BLaER1 (cell line): ENCODE results near the gene ZNF415.

Source experiments
- H3K27ac ChIP-seq: shearing (Covaris generic); formaldehyde crosslinking; 2 replicates; pipeline ENCODE4 v1.8.1; 2022
- H3K27me3 ChIP-seq: shearing (Covaris generic); formaldehyde crosslinking; 2 replicates; pipeline ENCODE4 v1.8.1; 2022
- H3K36me3 ChIP-seq: shearing (Covaris generic); formaldehyde crosslinking; 2 replicates; pipeline ENCODE4 v1.8.1; 2022
- H3K4me1 ChIP-seq: shearing (Covaris generic); formaldehyde crosslinking; 2 replicates; pipeline ENCODE4 v1.8.1; 2022
- H3K4me2 ChIP-seq: shearing (Covaris generic); formaldehyde crosslinking; 2 replicates; pipeline ENCODE4 v1.8.1; 2022
- H3K4me3 ChIP-seq: shearing (Covaris generic); formaldehyde crosslinking; 2 replicates; pipeline ENCODE4 v1.8.1; 2022
- H3K9ac ChIP-seq: shearing (Covaris generic); formaldehyde crosslinking; 2 replicates; pipeline ENCODE4 v1.8.1; 2022
- H3K9me3 ChIP-seq: shearing (Covaris generic); formaldehyde crosslinking; 2 replicates; pipeline ENCODE4 v1.8.1; 2022
- H4K20me1 ChIP-seq: shearing (Covaris generic); formaldehyde crosslinking; 2 replicates; pipeline ENCODE4 v1.8.1; 2022
- Cebpa-rat ChIP-seq: shearing (Covaris generic); IDR thresholded peaks from 2 replicates; pipeline ENCODE4 v1.8.1; 2022

The ZNF415 gene

GRCh38 chr19:53132141-53132991 is at the start of gene ZNF415:
Gene ZNF415, minus strand, starts transcription at chr19:53132910. Its CDS starts 10,234 bp downstream, at chr19:53122676.
- peak within 1 kb of the TSS; percentile 74 for H3K4me3 ChIP-seq
- peaks cover 22% of the 10 kb centered on the region for H3K9me3 ChIP-seq
- H4K20me1 ChIP-seq, result no peaks in the 10 kb centered on the region
- no peaks in the 10 kb centered on the region for H3K27me3 ChIP-seq
- peak within 1 kb of the TSS; percentile 75 for H3K9ac ChIP-seq
- peak within 1 kb of the TSS; percentile 72 for H3K27ac ChIP-seq
- TF ChIP-seq Cebpa-rat, result no peak
- H3K4me1 ChIP-seq, result peaks cover 8% of the 10 kb centered on the region; the same call in 1 of the 2 replicates
- 0 out of 2 replicates have a peak, but pooled peaks cover 11% of the 10 kb centered on the region for H3K36me3 ChIP-seq
- H3K4me2 ChIP-seq, result peak within 1 kb of the TSS; percentile 79

DNA sequence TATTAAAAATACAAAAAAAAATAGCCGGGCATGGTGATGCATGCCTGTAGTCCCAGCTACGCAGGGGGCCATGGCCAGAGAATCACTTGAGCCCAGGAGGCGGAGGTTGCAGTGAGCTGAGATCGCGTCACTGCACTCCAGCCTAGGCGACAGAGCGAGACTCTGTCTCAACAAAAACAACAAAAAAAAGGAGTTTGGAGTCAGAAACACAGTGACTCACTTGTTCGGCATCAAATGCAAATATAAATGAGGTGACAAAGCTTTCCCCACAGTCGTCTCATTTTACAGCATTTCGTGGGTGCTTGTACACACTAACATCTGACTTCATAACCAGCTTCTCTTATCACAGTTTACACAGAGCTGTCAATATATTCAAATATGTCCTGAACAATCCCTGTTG is 49.5 kb upstream of the ZNF415 start:
- peaks cover 21% of the 10 kb centered on the region; the same call in 1 of the 2 replicates for H3K9me3 ChIP-seq
- H3K4me2 ChIP-seq, result no peak overlapping the region
- H3K4me1 ChIP-seq, result no peaks in the 10 kb centered on the region
- no peaks in the 10 kb centered on the region for H4K20me1 ChIP-seq
- no peak overlapping the region for H3K4me3 ChIP-seq
- no peak overlapping the region for H3K27ac ChIP-seq
- H3K9ac ChIP-seq, result no peak overlapping the region
- H3K36me3 ChIP-seq, result peaks cover 57% of the 10 kb centered on the region
- H3K27me3 ChIP-seq, result no peaks in the 10 kb centered on the region
- no peak for TF ChIP-seq Cebpa-rat

- no peak overlapping the region for H3K27ac ChIP-seq
- no peak for TF ChIP-seq Cebpa-rat
- peaks cover 66% of the 10 kb centered on the region for H3K36me3 ChIP-seq
- H3K27me3 ChIP-seq, result no peaks in the 10 kb centered on the region
- no peak overlapping the region for H3K4me2 ChIP-seq
- no peaks in the 10 kb centered on the region for H3K4me1 ChIP-seq
- peaks cover 61% of the 10 kb centered on the region for H3K9me3 ChIP-seq
- no peaks in the 10 kb centered on the region for H4K20me1 ChIP-seq
- no peak overlapping the region for H3K9ac ChIP-seq
- no peak overlapping the region for H3K4me3 ChIP-seq
Measured at GRCh38 chr19:53177986-53178385, 45.3 kb upstream of the ZNF415 start.

- peaks cover 79% of the 10 kb centered on the region for H3K9me3 ChIP-seq
Measured at GRCh38 chr19:53172889-53173288, 40.2 kb upstream of the ZNF415 start.

GRCh38 chr19:53165691-53166091 is 33.0 kb upstream of the ZNF415 start:
- Histone ChIP-seq H3K4me3 (peak overlapping the region; percentile 39), H3K27ac (no peak overlapping the region), H4K20me1 (no peaks in the 10 kb centered on the region), H3K4me2 (no peak overlapping the region), H3K27me3 (no peaks in the 10 kb centered on the region), H3K9me3 (peaks cover 87% of the 10 kb centered on the region), H3K4me1 (no peaks in the 10 kb centered on the region), H3K9ac (no peak overlapping the region), H3K36me3 (peaks cover 57% of the 10 kb centered on the region)
- TF ChIP-seq Cebpa-rat, result no peak

More at GRCh38 chr19:53172889-53173288, 40.2 kb upstream of the ZNF415 start:
- H3K9ac ChIP-seq, result no peak overlapping the region
- H3K4me2 ChIP-seq, result no peak overlapping the region
- H3K36me3 ChIP-seq, result peaks cover 44% of the 10 kb centered on the region
- H4K20me1 ChIP-seq, result no peaks in the 10 kb centered on the region
- TF ChIP-seq Cebpa-rat, result no peak
- no peak overlapping the region for H3K4me3 ChIP-seq
- no peaks in the 10 kb centered on the region for H3K27me3 ChIP-seq
- no peak overlapping the region for H3K27ac ChIP-seq
- no peaks in the 10 kb centered on the region for H3K4me1 ChIP-seq

- Histone ChIP-seq H3K4me2 (no peak overlapping the region), H3K36me3 (peaks cover 40% of the 10 kb centered on the region), H3K27ac (no peak overlapping the region), H3K9ac (no peak overlapping the region), H3K4me3 (no peak overlapping the region), H4K20me1 (peaks cover 17% of the 10 kb centered on the region), H3K27me3 (no peaks in the 10 kb centered on the region), H3K9me3 (peaks cover 56% of the 10 kb centered on the region), H3K4me1 (peaks cover 22% of the 10 kb centered on the region)
- no peak for TF ChIP-seq Cebpa-rat
Measured at GRCh38 chr19:53161123-53161522, 28.4 kb upstream of the ZNF415 start.

DNA sequence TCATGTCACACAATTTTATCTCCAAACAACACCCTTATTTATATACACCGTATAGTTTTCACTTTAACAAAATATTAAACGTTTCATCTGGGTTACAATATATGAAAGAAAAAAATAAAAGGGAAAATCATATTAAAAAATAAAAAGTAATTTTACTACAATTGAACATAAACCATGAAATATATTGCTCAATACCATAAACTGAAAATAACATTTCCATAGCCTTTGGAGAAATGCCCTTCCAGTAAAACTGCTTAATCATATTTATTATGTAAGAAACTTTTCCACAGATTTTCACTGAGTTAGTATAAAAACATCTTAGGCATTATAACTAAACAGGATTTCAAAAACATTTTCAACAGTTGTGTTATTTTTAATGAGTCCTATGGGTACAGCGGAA is 27.6 kb upstream of the ZNF415 start:
- Histone ChIP-seq H3K9me3 (peaks cover 49% of the 10 kb centered on the region), H4K20me1 (peaks cover 17% of the 10 kb centered on the region), H3K36me3 (peaks cover 36% of the 10 kb centered on the region), H3K27ac (no peak overlapping the region), H3K4me1 (peaks cover 22% of the 10 kb centered on the region), H3K27me3 (no peaks in the 10 kb centered on the region), H3K4me2 (no peak overlapping the region), H3K4me3 (no peak overlapping the region), H3K9ac (no peak overlapping the region)
- no peak for TF ChIP-seq Cebpa-rat

- Histone ChIP-seq H3K4me2 (peak overlapping the region; percentile 96), H3K27ac (peak overlapping the region; percentile 68), H3K9me3 (peaks cover 48% of the 10 kb centered on the region), H3K36me3 (peaks cover 39% of the 10 kb centered on the region), H3K4me1 (peaks cover 22% of the 10 kb centered on the region), H3K27me3 (no peaks in the 10 kb centered on the region), H4K20me1 (peaks cover 17% of the 10 kb centered on the region), H3K9ac (peak overlapping the region; percentile 83), H3K4me3 (peak overlapping the region; percentile 79)
- no peak for TF ChIP-seq Cebpa-rat
Measured at GRCh38 chr19:53158119-53158656, 25.5 kb upstream of the ZNF415 start.

DNA sequence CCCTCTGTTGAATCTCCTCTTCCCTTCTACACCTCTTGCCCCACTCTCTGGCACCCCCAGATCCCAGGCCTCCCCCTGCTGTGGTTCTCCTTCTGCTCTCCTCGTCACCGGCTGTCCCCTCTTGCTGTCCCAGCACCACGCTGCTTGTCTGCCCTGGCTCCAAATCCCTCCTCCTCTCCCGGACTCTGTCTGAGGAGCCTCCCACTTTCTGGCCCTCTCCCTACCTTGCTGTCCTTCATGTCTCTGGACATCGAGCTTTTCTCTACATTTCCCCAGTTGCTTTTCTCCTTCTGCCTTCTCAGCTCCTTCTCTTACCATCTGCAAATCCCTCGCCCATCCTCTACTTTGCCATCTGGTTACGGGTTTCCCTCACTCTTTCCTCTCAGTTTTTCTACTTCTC is 24.9 kb upstream of the ZNF415 start:
- Histone ChIP-seq H3K27me3 (no peaks in the 10 kb centered on the region), H3K27ac (no peak overlapping the region; the same call in 1 of the 2 replicates), H3K4me2 (peak overlapping the region; percentile 96), H3K9me3 (peaks cover 48% of the 10 kb centered on the region), H3K4me3 (peak overlapping the region; percentile 79), H4K20me1 (peaks cover 17% of the 10 kb centered on the region), H3K9ac (peak overlapping the region; percentile 83), H3K4me1 (peaks cover 22% of the 10 kb centered on the region), H3K36me3 (peaks cover 39% of the 10 kb centered on the region)
- no peak for TF ChIP-seq Cebpa-rat

DNA sequence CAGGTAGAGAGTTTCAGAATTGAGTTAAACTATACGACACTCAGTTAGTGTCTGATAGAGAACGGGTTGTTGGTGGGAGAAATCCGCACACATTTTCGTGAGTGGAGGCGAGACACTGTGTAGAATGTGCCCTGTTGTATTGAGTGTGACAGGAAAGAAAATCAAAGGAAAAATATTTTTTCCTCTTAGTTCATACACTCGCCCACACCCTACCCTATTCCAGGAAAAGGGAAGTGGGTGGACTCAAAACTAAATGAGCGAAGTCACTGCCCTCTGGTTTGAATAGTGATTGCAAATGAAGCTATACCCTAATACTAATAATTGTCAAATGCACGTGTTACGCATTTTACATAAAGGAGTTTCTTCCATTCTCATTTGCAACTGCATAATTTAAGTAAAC is 24.1 kb upstream of the ZNF415 start:
- H3K4me3 ChIP-seq, result no peak overlapping the region
- H4K20me1 ChIP-seq, result peaks cover 17% of the 10 kb centered on the region
- no peaks in the 10 kb centered on the region for H3K27me3 ChIP-seq
- H3K9ac ChIP-seq, result no peak overlapping the region
- H3K27ac ChIP-seq, result no peak overlapping the region
- H3K36me3 ChIP-seq, result peaks cover 43% of the 10 kb centered on the region
- no peak for TF ChIP-seq Cebpa-rat
- H3K4me2 ChIP-seq, result peak overlapping the region; percentile 96
- H3K4me1 ChIP-seq, result peaks cover 22% of the 10 kb centered on the region
- H3K9me3 ChIP-seq, result peaks cover 48% of the 10 kb centered on the region
